Mucosa of gallbladder (tissue), 1 donor: ENCODE data around the gene GALNT5. TPM values are rescaled to one million over a fixed set of nuclear protein-coding genes. Genes with fewer than 3 reads are reported as not detected.
"Not testable (repeated sequence)": the region's sequence is repeated elsewhere in the genome, so short reads cannot be mapped to it uniquely, and the experiment has no call there.

Experiments used
- DNase-seq: peaks from one replicate; pipeline ENCODE4 v3.0.0-alpha.2; 2020; ENCODE audit warnings: low spot score
- total RNA-seq: library from RNA; stranded (reverse); gene quantifications from one replicate; pipeline ENCODE4 v1.2.1, GENCODE V29; 2021
- donor health status: DM: no; HTN: no; CAD: no.

The GALNT5 gene
- total RNA-seq, 1 donor from 2014 or later: 11.7 TPM

GRCh38 chr2:157246765-157247407, 10.6 kb upstream of the GALNT5 start:
- DNase-seq: peak; percentile 18

DNA sequence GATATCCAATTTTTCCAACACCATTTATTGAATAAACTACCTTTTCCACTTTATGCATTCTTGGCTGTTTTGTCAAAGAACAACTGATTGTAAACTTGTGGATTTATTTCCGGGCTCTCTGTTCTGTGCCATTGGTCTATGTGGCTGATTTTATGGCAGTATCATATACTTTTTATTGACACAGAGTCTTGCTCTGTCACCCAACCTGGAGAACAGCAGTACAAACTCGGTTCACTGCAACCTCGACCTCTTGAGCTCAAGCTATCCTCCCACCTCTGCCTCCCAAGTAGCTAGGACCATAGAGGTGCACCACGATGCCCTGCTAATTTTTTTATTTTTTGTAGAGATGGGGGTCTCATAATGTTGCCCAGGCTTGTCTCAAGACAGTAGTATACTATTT, 6.7 kb upstream of the GALNT5 start:
- no peak for DNase-seq

- no peak for DNase-seq
Observed at GRCh38 chr2:157251932-157252331, 5.6 kb upstream of the GALNT5 start.

GRCh38 chr2:157252529-157252928, 5.0 kb upstream of the GALNT5 start:
- DNase-seq: no peak

GRCh38 chr2:157254041-157254440, 3.5 kb upstream of the GALNT5 start:
- DNase-seq: no peak

DNA sequence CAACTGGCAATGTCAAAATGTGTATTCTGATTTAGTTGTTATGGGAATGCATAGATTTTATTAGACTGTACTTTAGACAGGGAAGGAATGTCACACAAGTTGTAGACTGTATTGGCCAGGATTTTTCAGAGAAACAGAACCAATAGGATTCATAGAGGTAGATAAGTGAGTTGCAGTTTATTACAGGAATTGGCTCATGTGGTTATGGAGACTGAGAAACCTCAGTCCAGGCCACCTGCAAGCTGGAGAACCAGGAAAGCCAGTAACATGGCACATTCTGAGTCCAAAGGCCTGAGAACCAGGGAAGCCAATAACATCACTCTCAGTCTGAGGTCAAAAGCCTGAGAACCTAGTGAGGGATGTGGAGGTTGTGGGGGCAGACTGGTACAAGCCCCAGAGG, 1.8 kb upstream of the GALNT5 start:
- no peak for DNase-seq

- DNase-seq: no peak
Observed at GRCh38 chr2:157256626-157257025, 879 bp upstream of the GALNT5 start.

- DNase-seq: no peak
Observed at GRCh38 chr2:157258520-157259326, 1.2 kb downstream of the GALNT5 start.

DNA sequence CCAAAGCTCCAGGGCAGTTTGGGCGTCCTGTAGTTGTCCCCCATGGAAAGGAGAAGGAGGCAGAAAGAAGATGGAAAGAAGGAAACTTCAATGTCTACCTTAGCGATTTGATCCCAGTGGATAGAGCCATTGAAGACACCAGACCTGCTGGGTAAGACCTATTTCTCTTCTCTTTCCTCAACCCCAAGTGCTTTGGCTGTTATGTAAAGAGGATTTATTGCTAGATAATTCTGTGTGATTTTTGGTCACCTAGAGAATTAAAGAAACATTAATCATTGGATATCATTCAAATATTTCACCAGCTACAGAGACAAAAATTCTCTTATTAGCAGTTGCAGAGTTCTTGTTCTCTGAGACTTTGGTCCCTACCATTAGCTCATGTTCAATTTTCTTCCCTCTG, 1.9 kb downstream of the GALNT5 start:
- DNase-seq: no peak

GRCh38 chr2:157259960-157260359, 2.5 kb downstream of the GALNT5 start:
- no peak for DNase-seq

DNA sequence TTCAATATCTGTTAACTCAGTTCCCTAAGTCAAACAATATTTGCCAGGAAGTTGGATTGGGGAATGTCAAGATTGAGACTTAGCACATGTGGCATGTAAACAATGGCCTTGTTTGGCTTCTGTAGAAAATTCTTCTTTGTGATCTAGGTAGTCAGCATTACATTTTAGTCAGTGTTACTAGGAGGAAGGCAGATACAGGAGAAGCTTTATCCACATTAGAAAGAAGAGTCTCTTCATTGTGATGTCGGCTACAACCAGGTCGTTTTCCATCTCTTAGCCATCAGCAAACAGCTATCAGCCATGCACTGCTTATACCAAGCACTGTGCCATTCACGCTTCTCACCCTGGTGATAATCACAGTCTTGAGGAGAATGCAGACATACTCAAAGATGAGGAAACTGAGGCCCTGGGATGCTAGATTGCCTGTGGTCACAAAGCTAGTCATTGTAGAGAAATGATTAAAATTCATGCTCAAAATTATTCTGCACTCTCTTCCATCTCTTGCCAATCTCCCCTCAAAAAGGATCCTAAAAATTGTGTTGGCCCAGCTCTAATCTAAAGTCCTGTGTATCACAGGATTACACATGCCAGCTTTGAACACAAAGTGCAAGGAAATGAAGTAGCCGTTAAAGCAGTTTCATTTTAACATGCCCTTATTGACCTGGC, 3.2 kb downstream of the GALNT5 start:
- DNase-seq: no peak

DNA sequence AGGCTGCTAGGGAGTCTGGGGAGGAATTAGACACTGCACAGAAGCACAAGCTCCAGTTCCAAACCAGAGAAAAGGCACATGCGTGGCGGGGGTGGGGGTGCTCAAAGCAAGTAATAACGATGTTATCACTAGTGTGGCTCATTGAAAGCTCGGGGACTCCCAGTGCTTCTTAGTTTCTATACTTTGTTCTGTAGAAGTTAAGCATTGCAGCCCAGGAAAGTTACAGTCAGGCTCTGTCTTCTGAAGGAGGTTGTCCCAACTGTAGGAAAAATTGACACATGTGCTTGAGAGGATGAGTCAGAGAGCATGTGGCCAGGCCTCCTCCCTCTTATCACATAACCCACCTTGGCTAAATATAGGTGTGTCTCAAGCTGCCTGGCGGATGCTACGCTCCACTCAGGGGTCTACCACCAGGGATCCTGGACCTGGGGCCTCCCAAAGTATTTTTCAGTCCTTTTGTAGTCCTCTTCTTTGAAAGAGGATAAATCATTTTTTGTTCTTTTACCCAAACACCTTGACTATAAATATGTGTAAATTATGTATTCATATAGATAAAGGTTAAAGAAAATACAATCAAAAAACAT, 3.8 kb downstream of the GALNT5 start:
- DNase-seq: peak; percentile 70

DNA sequence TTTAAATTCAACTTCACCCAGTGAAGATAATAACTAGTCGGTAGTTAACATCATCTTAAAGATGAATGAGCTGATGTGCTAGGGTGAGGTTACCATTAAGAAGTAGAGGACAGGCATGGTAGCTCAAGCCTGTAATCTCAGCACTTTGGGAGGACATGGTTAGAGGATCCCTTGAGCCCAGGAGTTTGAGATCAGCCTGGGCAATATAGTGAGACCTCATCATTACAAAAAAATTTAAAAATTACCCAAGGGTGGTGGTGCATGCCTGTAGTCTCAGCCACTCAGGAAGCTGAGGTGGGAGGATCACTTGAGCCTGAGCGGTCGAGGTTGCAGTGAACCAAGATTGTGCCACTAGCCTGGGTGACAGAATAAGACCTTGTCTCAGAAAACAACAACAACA, 4.7 kb downstream of the GALNT5 start:
- DNase-seq: no peak

- DNase-seq: no peak
Observed at GRCh38 chr2:157264099-157264498, 6.6 kb downstream of the GALNT5 start.

- no peak for DNase-seq
Observed at GRCh38 chr2:157265825-157266224, 8.3 kb downstream of the GALNT5 start.

GRCh38 chr2:157267476-157267875, 10.0 kb downstream of the GALNT5 start:
- DNase-seq: no peak

GRCh38 chr2:157269060-157269459, 11.6 kb downstream of the GALNT5 start:
- no peak for DNase-seq

GRCh38 chr2:157269922-157270321, 12.4 kb downstream of the GALNT5 start:
- DNase-seq: no peak

DNA sequence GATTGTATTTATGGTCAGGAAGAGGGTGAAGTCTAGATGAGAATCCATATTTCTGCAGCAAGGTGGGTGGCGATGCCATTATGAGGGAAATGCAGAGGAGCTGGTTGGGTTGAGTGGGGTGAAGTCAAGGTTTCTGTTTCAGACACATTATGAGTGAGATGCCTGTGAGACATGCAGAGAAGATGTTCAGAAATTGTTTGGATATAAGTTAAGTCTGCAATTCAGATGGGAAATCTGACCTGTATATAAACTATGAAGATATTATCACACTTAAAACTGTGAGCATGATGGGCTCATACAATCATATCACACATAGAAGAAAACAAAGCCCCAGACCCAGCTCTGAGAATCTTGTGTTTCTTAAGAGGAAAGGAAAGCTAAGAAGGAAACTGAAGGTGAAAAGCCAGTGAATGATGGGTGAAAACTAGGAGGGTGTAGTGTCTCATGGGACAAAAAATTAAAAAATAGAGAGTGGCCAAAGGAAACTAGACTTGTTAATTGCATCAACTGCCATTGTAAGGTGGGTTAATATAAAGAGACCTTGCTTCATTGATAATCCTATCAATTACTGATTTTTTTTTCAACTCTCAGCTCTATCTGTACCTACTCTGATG, 14.2 kb downstream of the GALNT5 start:
- no peak for DNase-seq

GRCh38 chr2:157279311-157279710, 21.8 kb downstream of the GALNT5 start:
- DNase-seq: not testable (repeated sequence)

DNA sequence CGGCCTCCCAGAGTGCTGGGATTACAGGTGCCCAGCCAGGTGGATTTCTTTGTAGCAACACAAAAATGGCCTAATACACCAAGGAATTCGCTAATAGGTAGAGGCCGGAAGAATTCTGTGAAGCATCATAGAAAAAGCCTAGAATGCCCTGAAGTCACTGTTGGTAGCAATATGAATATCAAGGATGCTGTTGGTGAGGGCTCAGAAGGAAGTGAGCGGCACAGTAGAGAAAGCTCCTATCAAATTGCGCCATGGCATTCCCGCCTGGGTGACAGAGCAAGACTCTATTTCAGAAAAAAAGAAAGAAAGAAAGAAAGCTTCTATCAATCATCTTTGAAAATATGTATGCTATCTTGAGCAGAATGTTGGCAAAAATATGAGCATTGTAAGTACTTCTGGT, 23.8 kb downstream of the GALNT5 start:
- DNase-seq: no peak

DNA sequence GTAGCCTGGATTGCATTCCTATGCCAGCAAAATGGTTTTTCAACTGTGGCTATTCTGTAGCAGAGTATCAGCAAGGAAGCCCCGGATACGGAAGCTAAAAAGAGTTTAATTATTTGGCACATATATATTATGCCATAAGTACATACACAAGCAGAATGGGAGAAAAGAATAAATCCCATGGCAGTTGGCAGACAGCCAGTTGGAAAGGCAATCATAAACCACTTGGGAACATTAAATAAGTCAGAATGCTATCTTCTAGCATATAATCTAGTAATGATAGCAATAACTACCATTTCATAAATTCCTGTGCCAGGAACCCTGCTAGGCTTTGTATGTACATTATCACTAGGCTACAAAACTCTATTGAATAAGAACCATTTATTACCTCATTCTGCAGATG, 26.0 kb downstream of the GALNT5 start:
- DNase-seq: no peak
